HL-60 (cell line): ENCODE results near the gene DDB1.

Experiments
- DNase-seq, 2 experiments: peaks; one replicate each; pipeline ENCODE4 v3.0.0-alpha.2; 2010 to 2020; ENCODE audit warnings: low read depth in 1 of 2, low spot score in 1 of 2
- H3K27ac ChIP-seq: fragments of 250-450 bp; sonication (Bioruptor Pico); replicated peaks from 2 replicates; pipeline ENCODE4 v1.5.1; 2020; ENCODE audit warnings: mild to moderate bottlenecking, moderate library complexity
- H3K27me3 ChIP-seq: fragments of 250-450 bp; sonication (Bioruptor Pico); 2 replicates; pipeline ENCODE4 v1.5.1; 2021; ENCODE audit warnings: mild to moderate bottlenecking, moderate library complexity; ENCODE audit not compliant: insufficient read depth, poor library complexity, severe bottlenecking
- H3K4me3 ChIP-seq: replicated peaks from 2 replicates; pipeline ENCODE4 v1.5.1; 2011; ENCODE audit warnings: mild to moderate bottlenecking, control low read depth, low read length; ENCODE audit not compliant: insufficient read depth
- CTCF ChIP-seq: IDR thresholded peaks from one replicate; pipeline ENCODE4 v1.5.1; 2011; ENCODE audit warnings: low read length, control low read depth, inconsistent platforms; ENCODE audit not compliant: insufficient read depth
- GABPA ChIP-seq: IDR thresholded peaks from 2 replicates; pipeline ENCODE4 v1.6.1; 2012; ENCODE audit warnings: low read depth
- POLR2AphosphoS5 ChIP-seq: IDR thresholded peaks from 2 replicates; pipeline ENCODE4 v1.6.1; 2012; ENCODE audit warnings: low read depth
- SPI1 ChIP-seq: IDR thresholded peaks from 2 replicates; pipeline ENCODE4 v1.6.1; 2012; ENCODE audit warnings: low read depth, mild to moderate bottlenecking, borderline replicate concordance
- TF ChIP-seq, protein P1 (sequence below): IDR thresholded peaks from 2 replicates; pipeline ENCODE4 v1.6.1; 2012; ENCODE audit warnings: low read depth; ENCODE audit not compliant: insufficient replicate concordance

DDB1 gene

GRCh38 chr11:61274084-61274483 is 58.8 kb downstream of the DDB1 start:
- no peaks in the 10 kb centered on the region for H3K27me3 ChIP-seq
- TF ChIP-seq POLR2AphosphoS5 (no peak), GABPA (no peak), SPI1 (no peak), CTCF (no peak)
- TF ChIP-seq, protein P1, sequence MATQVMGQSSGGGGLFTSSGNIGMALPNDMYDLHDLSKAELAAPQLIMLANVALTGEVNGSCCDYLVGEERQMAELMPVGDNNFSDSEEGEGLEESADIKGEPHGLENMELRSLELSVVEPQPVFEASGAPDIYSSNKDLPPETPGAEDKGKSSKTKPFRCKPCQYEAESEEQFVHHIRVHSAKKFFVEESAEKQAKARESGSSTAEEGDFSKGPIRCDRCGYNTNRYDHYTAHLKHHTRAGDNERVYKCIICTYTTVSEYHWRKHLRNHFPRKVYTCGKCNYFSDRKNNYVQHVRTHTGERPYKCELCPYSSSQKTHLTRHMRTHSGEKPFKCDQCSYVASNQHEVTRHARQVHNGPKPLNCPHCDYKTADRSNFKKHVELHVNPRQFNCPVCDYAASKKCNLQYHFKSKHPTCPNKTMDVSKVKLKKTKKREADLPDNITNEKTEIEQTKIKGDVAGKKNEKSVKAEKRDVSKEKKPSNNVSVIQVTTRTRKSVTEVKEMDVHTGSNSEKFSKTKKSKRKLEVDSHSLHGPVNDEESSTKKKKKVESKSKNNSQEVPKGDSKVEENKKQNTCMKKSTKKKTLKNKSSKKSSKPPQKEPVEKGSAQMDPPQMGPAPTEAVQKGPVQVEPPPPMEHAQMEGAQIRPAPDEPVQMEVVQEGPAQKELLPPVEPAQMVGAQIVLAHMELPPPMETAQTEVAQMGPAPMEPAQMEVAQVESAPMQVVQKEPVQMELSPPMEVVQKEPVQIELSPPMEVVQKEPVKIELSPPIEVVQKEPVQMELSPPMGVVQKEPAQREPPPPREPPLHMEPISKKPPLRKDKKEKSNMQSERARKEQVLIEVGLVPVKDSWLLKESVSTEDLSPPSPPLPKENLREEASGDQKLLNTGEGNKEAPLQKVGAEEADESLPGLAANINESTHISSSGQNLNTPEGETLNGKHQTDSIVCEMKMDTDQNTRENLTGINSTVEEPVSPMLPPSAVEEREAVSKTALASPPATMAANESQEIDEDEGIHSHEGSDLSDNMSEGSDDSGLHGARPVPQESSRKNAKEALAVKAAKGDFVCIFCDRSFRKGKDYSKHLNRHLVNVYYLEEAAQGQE: no peak
- H3K4me3 ChIP-seq: no peak overlapping the region
- no peak for DNase-seq
- no peak overlapping the region for H3K27ac ChIP-seq

DNA sequence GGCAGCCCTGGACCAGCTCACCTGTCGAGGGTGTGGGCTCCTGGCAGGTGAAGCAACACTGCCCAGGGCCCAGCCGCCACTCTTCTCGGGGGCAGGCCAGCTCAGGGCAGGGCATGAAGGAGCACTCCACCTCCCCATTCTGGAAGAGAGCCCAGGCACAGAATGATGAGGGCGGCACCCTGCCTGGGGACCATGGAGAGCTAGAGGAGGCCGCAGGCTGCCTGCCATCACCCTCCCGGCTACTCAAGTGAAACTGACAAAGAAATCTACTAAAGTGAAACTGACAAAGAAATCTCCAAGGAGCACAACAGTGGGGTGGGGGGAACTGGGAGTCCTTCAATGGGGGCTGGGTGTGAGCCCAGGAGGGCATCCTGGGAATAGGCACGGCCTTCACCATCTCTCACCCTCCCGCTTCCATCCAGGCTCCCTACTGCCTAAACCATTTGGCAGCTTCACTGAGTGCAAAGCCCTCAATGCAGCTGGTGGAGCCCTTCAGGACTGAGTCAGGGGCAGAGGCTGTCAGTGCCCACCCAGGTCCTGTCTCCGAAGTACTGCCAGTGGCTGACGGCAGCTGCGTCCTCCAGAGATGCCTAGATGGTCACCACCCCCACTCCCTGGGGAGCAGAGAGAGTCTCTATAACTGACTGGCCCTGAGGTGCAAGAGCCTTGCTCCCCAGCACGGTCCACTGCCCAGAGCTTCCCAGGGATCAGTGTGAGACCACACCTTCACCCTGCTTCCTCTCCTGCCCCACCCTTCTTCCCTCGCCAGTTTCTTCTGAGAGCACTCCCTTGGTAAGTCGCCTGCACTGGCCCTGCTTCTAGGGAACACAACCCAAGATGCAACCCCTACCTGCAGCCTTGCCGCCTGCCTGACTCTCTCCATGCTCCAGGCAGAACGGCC is 59.5 kb downstream of the DDB1 start:
- TF ChIP-seq GABPA (no peak), CTCF (no peak), POLR2AphosphoS5 (no peak), SPI1 (no peak)
- TF ChIP-seq, protein P1: no peak
- DNase-seq: no peak

GRCh38 chr11:61272731-61273130 is 60.2 kb downstream of the DDB1 start:
- TF ChIP-seq, protein P1: no peak
- no peak for TF ChIP-seq GABPA
- no peak for TF ChIP-seq CTCF
- no peak for TF ChIP-seq POLR2AphosphoS5
- no peak for TF ChIP-seq SPI1
- H3K4me3 ChIP-seq: no peak overlapping the region
- no peak overlapping the region for H3K27ac ChIP-seq
- H3K27me3 ChIP-seq: no peaks in the 10 kb centered on the region
- DNase-seq: no peak

More for the DNA sequence above, 59.5 kb downstream of the DDB1 start:
- Histone ChIP-seq H3K27me3 (no peaks in the 10 kb centered on the region), H3K4me3 (no peak overlapping the region), H3K27ac (no peak overlapping the region)
